Osteocyte (in vitro differentiated cells): ENCODE results near the gene PRKN. TPM values are rescaled to one million over a fixed set of nuclear protein-coding genes. Genes with fewer than 3 reads are reported as not detected.

Experiments used
- DNase-seq: peaks from one replicate; pipeline ENCODE4 v3.0.0; 2021; ENCODE audit warnings: mixed read lengths; ENCODE audit not compliant: unreplicated experiment; ENCODE audit errors: extremely low spot score
- H3K27ac Mint-ChIP-seq: one replicate; pipeline ENCODE4 v1.8.0; 2021; ENCODE audit warnings: mild to moderate bottlenecking, mixed read lengths; ENCODE audit not compliant: unreplicated experiment
- H3K27me3 Mint-ChIP-seq: one replicate; pipeline ENCODE4 v1.8.0; 2021; ENCODE audit warnings: mixed read lengths; ENCODE audit not compliant: unreplicated experiment
- H3K36me3 Mint-ChIP-seq: one replicate; pipeline ENCODE4 v1.8.0; 2021; ENCODE audit warnings: mixed read lengths; ENCODE audit not compliant: unreplicated experiment
- H3K4me1 Mint-ChIP-seq: one replicate; pipeline ENCODE4 v1.8.0; 2021; ENCODE audit warnings: mixed read lengths; ENCODE audit not compliant: unreplicated experiment
- H3K4me3 Mint-ChIP-seq: one replicate; pipeline ENCODE4 v1.8.0; 2021; ENCODE audit warnings: mild to moderate bottlenecking, moderate library complexity, mixed read lengths; ENCODE audit not compliant: unreplicated experiment
- H3K9me3 Mint-ChIP-seq: one replicate; pipeline ENCODE4 v1.8.0; 2021; ENCODE audit warnings: mixed read lengths; ENCODE audit not compliant: unreplicated experiment
- CTCF ChIP-seq: fragments of 200-600 bp; sonication (generic); IDR thresholded peaks from 2 replicates; pipeline ENCODE4 v1.5.0; 2021; ENCODE audit warnings: antibody characterized with exemption, mild to moderate bottlenecking, moderate library complexity
- total RNA-seq: library from RNA; stranded (reverse); gene quantifications from 2 replicates; pipeline ENCODE4 v1.2.1, GENCODE V29; 2021

The PRKN gene
- total RNA-seq, 1 donor from 2014 or later = 13.4 TPM

- H3K4me1 Mint-ChIP-seq = no peaks in the 10 kb centered on the region
- no peaks in the 10 kb centered on the region for H3K27me3 Mint-ChIP-seq
- no peak for TF ChIP-seq CTCF
- no peaks in the 10 kb centered on the region for H3K9me3 Mint-ChIP-seq
- H3K4me3 Mint-ChIP-seq = no peak overlapping the region
- no peak overlapping the region for H3K27ac Mint-ChIP-seq
- no peaks in the 10 kb centered on the region for H3K36me3 Mint-ChIP-seq
- DNase-seq = no peak
These were observed 245.6 kb downstream of the PRKN start for GRCh38 chr6:162481938-162482337.

GRCh38 chr6:162481320-162481719 lies 246.2 kb downstream of the PRKN start:
- TF ChIP-seq CTCF = no peak
- Mint-ChIP-seq H3K36me3 (no peaks in the 10 kb centered on the region), H3K27me3 (no peaks in the 10 kb centered on the region)

DNA sequence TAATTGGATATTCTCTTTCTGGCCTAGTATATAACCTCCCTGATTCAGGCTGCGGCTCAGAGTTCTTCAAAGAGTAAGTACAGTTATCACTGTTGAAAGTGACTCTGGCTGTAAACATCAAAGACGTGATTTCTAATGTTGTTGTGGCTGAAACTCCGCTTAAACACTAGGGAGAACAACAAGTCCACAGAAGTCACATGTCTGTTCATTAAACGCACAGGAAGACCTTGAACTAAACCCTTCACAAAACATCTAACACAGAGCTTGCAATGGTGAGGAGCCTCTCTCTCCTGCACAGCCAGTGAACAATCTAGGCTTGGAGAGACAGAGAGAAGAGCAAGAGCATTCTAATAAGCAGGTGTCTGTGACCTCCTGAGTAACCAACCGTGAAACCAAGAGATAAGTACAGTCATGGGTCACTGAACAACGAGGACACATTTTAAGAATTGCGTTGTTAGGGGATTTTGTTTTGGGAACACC lies 249.3 kb downstream of the PRKN start:
- Mint-ChIP-seq H3K36me3 (no peaks in the 10 kb centered on the region), H3K4me1 (no peaks in the 10 kb centered on the region), H3K27me3 (no peaks in the 10 kb centered on the region), H3K9me3 (no peaks in the 10 kb centered on the region), H3K4me3 (no peak overlapping the region), H3K27ac (no peak overlapping the region)
- TF ChIP-seq CTCF = no peak
- DNase-seq = no peak

More at GRCh38 chr6:162481320-162481719, 246.2 kb downstream of the PRKN start:
- Mint-ChIP-seq H3K9me3 (no peaks in the 10 kb centered on the region), H3K4me3 (no peak overlapping the region), H3K4me1 (no peaks in the 10 kb centered on the region), H3K27ac (no peak overlapping the region)
- no peak for DNase-seq

DNA sequence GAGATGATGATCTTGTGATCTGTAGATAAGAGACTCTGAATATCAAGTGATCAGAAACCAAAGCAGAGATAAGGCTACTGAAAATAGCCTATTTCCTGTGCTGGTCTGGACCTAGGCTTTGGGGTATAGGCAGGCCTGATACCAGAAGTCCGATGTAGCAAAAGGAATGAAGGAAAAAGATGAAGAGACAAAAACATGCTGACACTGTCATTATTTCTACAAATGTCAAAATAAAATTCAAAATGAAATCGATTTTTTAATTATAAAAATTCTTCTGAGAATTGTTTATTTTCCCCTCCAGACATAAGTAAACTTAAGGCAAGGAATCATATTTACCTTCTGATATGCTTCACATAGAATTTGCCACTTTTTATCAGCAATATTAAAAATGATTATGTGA lies 252.8 kb downstream of the PRKN start:
- Mint-ChIP-seq H3K27ac (no peak overlapping the region), H3K36me3 (no peaks in the 10 kb centered on the region), H3K4me3 (no peak overlapping the region), H3K9me3 (no peaks in the 10 kb centered on the region), H3K27me3 (no peaks in the 10 kb centered on the region), H3K4me1 (no peaks in the 10 kb centered on the region)
- no peak for TF ChIP-seq CTCF
- DNase-seq = no peak

DNA sequence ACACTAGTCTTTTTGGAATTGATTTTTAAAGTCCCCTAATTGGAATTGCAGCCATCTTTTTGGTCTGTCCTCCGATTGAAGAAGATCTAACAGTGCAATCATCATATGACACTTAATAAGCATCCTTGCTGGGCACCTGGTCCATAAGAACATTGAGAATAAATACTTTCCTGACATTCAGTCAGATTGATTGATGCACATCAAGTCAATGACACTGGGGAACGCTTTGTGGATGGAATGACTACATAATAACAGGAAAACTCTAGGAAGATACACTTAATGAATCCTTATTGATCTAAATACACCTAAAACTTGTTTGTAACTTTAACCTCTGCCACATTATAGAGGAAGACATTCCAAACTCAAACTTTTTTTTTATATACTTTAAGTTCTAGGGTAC lies 255.7 kb downstream of the PRKN start:
- Mint-ChIP-seq H3K4me1 (peaks cover 3% of the 10 kb centered on the region), H3K27me3 (no peaks in the 10 kb centered on the region), H3K9me3 (peaks cover 11% of the 10 kb centered on the region), H3K27ac (no peak overlapping the region), H3K4me3 (no peak overlapping the region), H3K36me3 (no peaks in the 10 kb centered on the region)
- no peak for TF ChIP-seq CTCF
- no peak for DNase-seq
